Measurements from ENCODE around the gene PANK1.
"Not testable (repeated sequence)": the region's sequence is repeated elsewhere in the genome, so short reads cannot be mapped to it uniquely, and the experiment has no call there.

PANK1 gene

GRCh38 chr10:89651916-89652573 is 7.0 kb upstream of the PANK1 start:
- DNase-seq (ENCODE audit: low spot score) = no peak

- DNase-seq (ENCODE audit: low spot score) = no peak
Measured at GRCh38 chr10:89651205-89651915, 6.3 kb upstream of the PANK1 start.

GRCh38 chr10:89649051-89649450 is 4.0 kb upstream of the PANK1 start:
- DNase-seq (ENCODE audit: low spot score) = peak; percentile 82

DNA sequence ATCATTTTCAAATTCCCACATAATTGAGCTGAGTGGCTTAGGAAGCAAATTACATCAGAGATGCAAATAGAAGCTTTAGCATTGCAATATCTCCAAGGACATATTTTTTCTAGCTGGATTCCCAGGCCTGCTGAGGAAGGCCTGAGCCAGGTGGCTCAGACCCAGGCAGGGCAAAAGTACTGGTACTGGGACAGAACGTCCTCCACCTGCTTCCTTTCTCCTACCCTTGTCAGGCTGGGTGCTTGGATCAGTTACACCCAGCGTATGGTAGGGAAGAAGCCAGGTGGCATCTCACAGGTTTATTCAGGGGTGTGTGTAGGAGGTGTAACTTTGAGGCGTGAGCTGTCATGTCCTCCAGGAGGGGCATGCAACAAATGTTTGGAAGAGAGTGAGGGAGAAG is 3.0 kb upstream of the PANK1 start:
- DNase-seq (ENCODE audit: low spot score) = peak; percentile 91

GRCh38 chr10:89646889-89647657 is 2.0 kb upstream of the PANK1 start:
- DNase-seq (ENCODE audit: low spot score) = no peak

GRCh38 chr10:89645742-89646172 is 715 bp upstream of the PANK1 start:
- no peak for DNase-seq (ENCODE audit: low spot score)

GRCh38 chr10:89644691-89644966 is 413 bp downstream of the PANK1 start:
- no peak for DNase-seq (ENCODE audit: low spot score)

DNA sequence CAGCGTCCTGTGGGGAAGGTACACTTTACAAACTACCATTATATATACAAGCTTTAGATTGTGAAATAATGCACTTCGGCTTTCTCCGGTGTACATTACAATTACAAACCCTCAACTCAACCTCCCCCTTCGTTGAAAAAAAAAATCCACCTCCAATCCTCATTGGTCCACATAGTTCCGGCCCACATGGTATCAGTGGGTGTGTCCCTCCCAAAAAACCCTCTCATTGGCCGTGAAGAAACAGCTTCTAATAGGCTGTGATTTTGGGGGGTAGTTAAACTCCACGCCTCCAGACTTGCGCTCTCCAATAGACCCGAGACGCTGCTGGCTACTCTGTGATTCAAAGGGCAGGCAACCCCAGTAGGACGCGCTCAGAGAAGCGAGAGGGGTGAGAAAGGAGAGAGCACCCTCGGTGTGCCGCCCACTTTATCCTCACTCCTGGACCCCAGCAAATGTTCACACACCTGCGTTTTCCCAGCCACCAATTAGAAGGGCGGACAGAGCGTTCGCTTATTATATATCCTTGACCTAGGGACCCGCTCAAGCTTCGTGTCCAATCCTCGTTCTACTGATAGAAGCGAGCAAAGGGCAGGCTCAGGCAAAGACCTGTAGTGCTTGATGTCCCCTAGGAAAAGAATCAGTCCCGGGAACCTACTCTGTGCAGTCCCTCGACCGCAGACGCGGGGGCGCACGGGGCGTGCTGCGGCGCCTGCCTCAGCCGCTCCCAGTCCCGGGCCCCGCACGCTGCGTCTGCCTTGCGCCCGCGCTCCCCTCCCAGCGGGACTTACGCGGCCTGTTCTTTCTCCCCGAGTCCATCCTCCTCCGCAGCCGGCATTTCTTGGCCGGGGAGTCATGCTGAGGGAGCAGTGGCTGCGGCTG is 991 bp downstream of the PANK1 start:
- DNase-seq (ENCODE audit: low spot score) = peak; percentile 99

DNA sequence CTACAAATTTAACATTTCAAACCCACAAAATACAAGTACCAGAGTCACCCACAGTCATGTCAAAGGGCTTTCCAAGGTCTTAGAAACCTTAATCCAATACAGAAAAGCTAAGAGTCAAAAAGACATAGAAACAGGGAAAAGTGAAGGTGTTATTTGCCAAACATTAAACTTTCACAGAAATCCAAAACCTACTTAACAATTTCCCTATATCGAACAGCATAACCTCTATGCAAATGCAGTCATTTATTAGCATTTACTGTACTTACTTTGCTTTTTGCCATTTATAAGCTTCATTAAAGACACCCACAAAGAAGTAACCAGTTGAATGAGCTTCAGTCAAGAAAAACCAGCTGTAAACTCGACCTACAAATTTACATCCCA is 1.6 kb downstream of the PANK1 start:
- no peak for DNase-seq (ENCODE audit: low spot score)

DNA sequence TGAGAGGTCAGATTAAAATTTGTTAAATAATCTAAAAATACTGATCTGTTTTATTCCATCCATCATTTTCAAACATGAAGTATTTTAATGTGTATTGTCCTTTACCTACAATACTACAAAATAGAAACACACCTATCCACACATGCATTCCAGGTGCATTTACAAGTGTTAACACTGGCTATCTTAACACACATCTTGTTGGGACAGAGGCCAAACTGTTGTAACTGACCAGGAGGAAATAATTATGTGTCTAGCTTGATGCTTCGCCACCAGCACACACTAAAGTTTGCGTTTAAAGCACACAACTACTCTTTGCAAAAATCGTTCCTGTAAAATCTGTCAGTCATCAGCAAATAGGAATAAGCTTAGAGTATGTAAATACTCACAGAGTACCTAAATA is 2.8 kb downstream of the PANK1 start:
- DNase-seq (ENCODE audit: low spot score) = no peak

GRCh38 chr10:89640241-89640640 is 4.8 kb downstream of the PANK1 start:
- DNase-seq (ENCODE audit: low spot score) = no peak

- DNase-seq (ENCODE audit: low spot score) = no peak
Measured at GRCh38 chr10:89639326-89639725, 5.7 kb downstream of the PANK1 start.

- DNase-seq (ENCODE audit: low spot score) = no peak
Measured at GRCh38 chr10:89637113-89637512, 7.9 kb downstream of the PANK1 start.

DNA sequence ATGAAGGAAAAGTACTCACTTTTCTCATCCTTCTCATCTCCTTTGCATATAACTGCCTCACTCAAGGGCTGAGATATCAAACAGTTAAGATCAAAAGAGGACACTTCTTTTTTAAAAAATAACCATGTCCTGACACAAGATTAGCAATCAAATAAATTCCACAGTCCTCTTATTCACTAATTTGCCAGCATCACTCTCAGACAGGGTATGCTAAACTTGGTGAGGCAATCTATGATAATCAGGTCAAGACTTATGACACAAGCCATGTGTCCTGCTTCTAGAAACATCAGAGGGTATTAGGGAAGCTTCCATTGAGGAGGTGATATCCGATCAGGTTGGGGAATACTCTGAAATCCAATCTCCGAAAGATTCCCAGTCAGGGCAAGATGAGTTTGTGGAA is 10.4 kb downstream of the PANK1 start:
- no peak for DNase-seq (ENCODE audit: low spot score)

GRCh38 chr10:89633484-89633883 is 11.6 kb downstream of the PANK1 start:
- no peak for DNase-seq (ENCODE audit: low spot score)

- DNase-seq (ENCODE audit: low spot score) = no peak
Measured at GRCh38 chr10:89632824-89633223, 12.2 kb downstream of the PANK1 start.

GRCh38 chr10:89627830-89628229 is 17.2 kb downstream of the PANK1 start:
- DNase-seq (ENCODE audit: low spot score) = no peak

DNA sequence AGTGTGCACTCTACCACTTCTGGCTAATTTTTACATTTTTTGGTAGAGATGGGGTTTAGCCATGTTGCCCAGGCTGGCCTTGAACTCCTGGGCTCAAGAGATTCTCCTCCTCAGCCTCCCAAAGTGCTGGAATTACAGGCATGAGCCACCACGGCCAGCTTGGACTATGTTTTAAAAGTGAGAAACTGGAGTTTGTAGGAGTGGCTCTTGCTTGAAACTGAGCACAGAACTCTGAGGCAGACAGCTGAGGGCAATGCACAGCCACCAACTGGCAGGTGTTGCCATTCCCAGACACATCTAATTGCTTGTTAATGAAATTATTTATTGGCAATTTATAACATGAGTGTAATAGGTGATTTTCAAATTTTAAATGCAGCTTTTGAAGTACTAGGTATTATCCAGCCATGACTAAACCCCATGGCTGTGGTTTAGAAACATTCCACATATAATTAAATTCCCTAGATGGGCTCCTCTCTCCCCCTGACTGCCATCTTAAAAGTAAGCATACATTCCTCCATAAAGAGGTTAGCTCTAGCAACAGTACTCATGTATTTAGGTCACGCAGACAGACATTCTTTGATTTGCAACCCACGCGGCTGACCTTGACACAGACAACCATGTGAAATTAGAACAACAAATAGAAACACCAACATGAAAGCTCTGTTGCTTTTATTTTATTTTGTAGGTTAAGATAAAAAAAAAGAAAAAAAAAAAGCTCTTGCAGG is 19.8 kb downstream of the PANK1 start:
- DNase-seq (ENCODE audit: low spot score) = no peak

DNA sequence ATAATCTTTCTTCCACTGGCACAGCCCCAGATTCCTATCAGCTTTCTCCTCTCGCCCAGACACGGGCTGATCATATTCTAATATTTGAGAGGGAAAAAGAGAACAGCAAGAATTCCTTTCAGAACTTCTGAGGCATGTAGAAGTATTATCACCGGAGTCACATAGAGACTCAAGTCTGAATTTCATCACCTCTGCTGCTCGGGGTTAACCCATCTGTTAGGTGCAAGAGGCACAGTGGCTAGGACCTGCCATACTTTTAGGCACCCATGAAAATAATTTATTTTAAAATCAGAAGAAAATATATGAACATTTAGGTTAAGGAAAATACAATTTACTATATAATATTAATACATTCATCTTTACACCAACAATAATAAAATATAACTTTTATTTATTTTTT is 21.0 kb downstream of the PANK1 start:
- DNase-seq (ENCODE audit: low spot score) = no peak

DNA sequence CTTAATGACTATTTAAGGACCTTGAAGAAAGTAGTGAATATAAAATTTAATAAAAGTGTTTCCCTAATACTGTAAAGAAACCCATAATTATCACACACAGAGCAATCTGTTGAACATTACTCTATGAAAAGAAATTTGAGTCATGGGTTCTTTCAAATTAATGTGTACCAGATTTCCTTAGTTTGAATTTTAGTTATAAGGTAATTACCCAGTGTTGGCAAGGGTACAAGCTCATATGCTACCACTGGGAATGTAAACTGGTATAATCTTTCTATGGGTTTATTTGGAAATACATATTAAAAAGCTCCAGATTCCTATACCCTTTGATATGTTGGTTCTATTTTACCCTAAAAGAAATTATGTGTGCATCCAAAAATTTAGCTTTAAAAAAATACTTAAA is 22.9 kb downstream of the PANK1 start:
- DNase-seq (ENCODE audit: low spot score) = no peak

DNA sequence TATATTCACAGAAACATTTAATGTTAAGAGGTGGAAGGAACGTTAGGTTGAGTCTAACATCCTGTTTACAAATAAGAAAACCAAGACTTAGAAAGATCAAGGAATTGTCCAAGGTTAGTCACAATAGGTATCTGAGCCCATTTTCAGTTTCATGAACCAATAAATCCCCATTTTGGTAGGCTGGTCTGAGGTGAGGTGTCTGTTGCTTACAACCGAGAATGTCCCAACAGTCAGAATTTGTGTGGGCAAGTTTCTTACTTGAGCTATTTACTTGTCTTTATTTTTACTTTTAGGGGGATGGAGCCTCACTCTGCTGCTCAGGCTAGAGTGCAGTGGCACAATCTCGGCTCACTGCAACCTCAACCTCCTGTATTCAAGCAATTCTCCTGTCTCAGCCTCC is 23.6 kb downstream of the PANK1 start:
- no peak for DNase-seq (ENCODE audit: low spot score)

GRCh38 chr10:89620296-89620695 is 24.7 kb downstream of the PANK1 start:
- not testable (repeated sequence) for DNase-seq (ENCODE audit: low spot score)

Measured in cerebellar cortex (tissue), 1 donor.